HepG2 (cell line): Measurements from ENCODE around the gene ERLIN1. TPM values are rescaled to one million over a fixed set of nuclear protein-coding genes. Genes with fewer than 3 reads are reported as not detected.

Source experiments
- CBX5 ChIP-seq: sonication (generic); formaldehyde crosslinking; IDR thresholded peaks from 2 replicates; pipeline ENCODE4 v1.4.0; 2020; ENCODE audit warnings: missing genetic modification reagents, borderline replicate concordance
- FOXA3 ChIP-seq: IDR thresholded peaks from 2 replicates; pipeline ENCODE4 v1.6.1; 2016; ENCODE audit warnings: missing genetic modification reagents, missing compliant biosample characterization
- KDM4B ChIP-seq: sonication (generic); formaldehyde crosslinking; IDR thresholded peaks from 2 replicates; pipeline ENCODE4 v1.4.0; 2020; ENCODE audit warnings: missing genetic modification reagents
- MXD4 ChIP-seq: IDR thresholded peaks from 2 replicates; pipeline ENCODE4 v1.6.1; 2016; ENCODE audit warnings: mild to moderate bottlenecking, missing biosample characterization, missing genetic modification reagents
- NCOA2 ChIP-seq: sonication (generic); formaldehyde crosslinking; IDR thresholded peaks from 2 replicates; pipeline ENCODE4 v1.8.0; 2022; ENCODE audit warnings: inconsistent platforms
- NFYB ChIP-seq: sonication (generic); formaldehyde crosslinking; IDR thresholded peaks from 2 replicates; pipeline ENCODE4 v1.4.0; 2020; ENCODE audit warnings: missing genetic modification reagents
- PHF8 ChIP-seq: sonication (generic); formaldehyde crosslinking; IDR thresholded peaks from 2 replicates; pipeline ENCODE4 v1.5.0; 2020; ENCODE audit warnings: missing genetic modification reagents
- POLR2A ChIP-seq, 2 experiments: IDR thresholded peaks; 2 replicates each; pipeline ENCODE4 v1.6.1; 2011; ENCODE audit warnings: low read depth in 2 of 2, low read length in 2 of 2, mild to moderate bottlenecking in 1 of 2, moderate library complexity in 1 of 2; ENCODE audit not compliant: insufficient read depth in 1 of 2
- RERE ChIP-seq: IDR thresholded peaks from 2 replicates; pipeline ENCODE4 v1.6.1; 2016; ENCODE audit warnings: low read depth, missing genetic modification reagents, missing compliant biosample characterization
- RORA ChIP-seq: sonication (generic); formaldehyde crosslinking; IDR thresholded peaks from 2 replicates; pipeline ENCODE4 v1.5.0; 2020; ENCODE audit warnings: mild to moderate bottlenecking, missing genetic modification reagents, moderate library complexity
- SOX13 ChIP-seq, 3 experiments: fragments of 450-650 bp in 1 of 3; sonication (generic) in 1 of 3; formaldehyde crosslinking in 1 of 3; IDR thresholded peaks in 2 of 3; conservative IDR thresholded peaks in 1 of 3; 2 replicates each; pipeline versions ENCODE4 v1.5.0 to v1.6.1; 2016 to 2020; ENCODE audit warnings: antibody characterized with exemption in 1 of 3, mild to moderate bottlenecking in 1 of 3, missing compliant biosample characterization in 1 of 3, missing genetic modification reagents in 1 of 3, moderate library complexity in 1 of 3
- SRSF1 ChIP-seq: fragments of 200-400 bp; formaldehyde crosslinking; optimal IDR thresholded peaks from 2 replicates; pipeline ENCODE3; 2017; ENCODE audit warnings: mild to moderate bottlenecking, low read depth, low read length, moderate library complexity
- ZFX ChIP-seq: sonication (generic); formaldehyde crosslinking; IDR thresholded peaks from 2 replicates; pipeline ENCODE4 v1.4.0; 2020; ENCODE audit warnings: mild to moderate bottlenecking, low read depth, missing genetic modification reagents, moderate library complexity
- ZNF224 ChIP-seq: sonication (generic); formaldehyde crosslinking; IDR thresholded peaks from 2 replicates; pipeline ENCODE4 v1.5.0; 2020; ENCODE audit warnings: mild to moderate bottlenecking, missing genetic modification reagents
- ZNF446 ChIP-seq: sonication (generic); formaldehyde crosslinking; IDR thresholded peaks from 2 replicates; pipeline ENCODE4 v1.5.0; 2020; ENCODE audit warnings: mild to moderate bottlenecking, missing genetic modification reagents
- ZNF543 ChIP-seq: sonication (generic); formaldehyde crosslinking; IDR thresholded peaks from 2 replicates; pipeline ENCODE4 v1.4.0; 2020; ENCODE audit warnings: mild to moderate bottlenecking, missing genetic modification reagents
- ZNF557 ChIP-seq: sonication (generic); formaldehyde crosslinking; IDR thresholded peaks from 2 replicates; pipeline ENCODE4 v1.4.0; 2020; ENCODE audit warnings: missing genetic modification reagents
- ZNF570 ChIP-seq: sonication (generic); formaldehyde crosslinking; IDR thresholded peaks from 2 replicates; pipeline ENCODE4 v1.4.0; 2020; ENCODE audit warnings: mild to moderate bottlenecking, missing genetic modification reagents, borderline replicate concordance
- ZNF589 ChIP-seq: sonication (generic); formaldehyde crosslinking; conservative IDR thresholded peaks from 2 replicates; pipeline ENCODE4 v1.8.0; 2022; ENCODE audit warnings: mild to moderate bottlenecking, moderate library complexity, missing genetic modification reagents
- ZNF777 ChIP-seq: sonication (generic); formaldehyde crosslinking; IDR thresholded peaks from 2 replicates; pipeline ENCODE4 v1.4.0; 2020; ENCODE audit warnings: missing genetic modification reagents
- polyA plus RNA-seq, 8 experiments: library from polyadenylated mRNA; depleted of rRNA in 3 of 8; stranded (reverse) in 7 of 8; unstranded in 1 of 8; fragments of >200 nt; fragmentation: Illumina TruSeq in 4 of 8; extraction: Trizol in 4 of 8; gene quantifications; 2 replicates each; pipeline versions ENCODE4 v1.2.1 to v1.2.3, GENCODE V29; 2011 to 2016; ENCODE audit warnings: low read depth in 4 of 8, missing spikeins in 1 of 8, mixed read lengths in 1 of 8; ENCODE audit not compliant: insufficient read depth in 1 of 8
- total RNA-seq, 5 experiments: library from RNA; depleted of rRNA; stranded (reverse); fragments of >200 nt; fragmentation: Illumina TruSeq; extraction: Trizol; gene quantifications; 2 replicates each; pipeline ENCODE4 v1.2.3, GENCODE V29; 2016; ENCODE audit warnings: low read depth in 1 of 5
- TF ChIP-seq, protein P1 (sequence below): sonication (generic); formaldehyde crosslinking; IDR thresholded peaks from 2 replicates; pipeline ENCODE4 v1.4.0; 2020; ENCODE audit warnings: missing genetic modification reagents
- TF ChIP-seq, protein P2 (sequence below): IDR thresholded peaks from 2 replicates; pipeline ENCODE4 v1.6.1; 2016; ENCODE audit warnings: low read depth

Gene ERLIN1
- total and polyA plus RNA-seq, 2 of the 13 experiments (the other 11 are each of a cell fraction or from before 2014, with no cell fraction given): 56.8 to 69.3 TPM

- TF ChIP-seq ZNF543 (CRISPR knock-in tag): 0 out of 2 replicates have a peak, but pooled peaks have one; percentile 65
- no peak for TF ChIP-seq NFYB (CRISPR knock-in tag)
- TF ChIP-seq ZFX (CRISPR knock-in tag): 0 out of 2 replicates have a peak, but pooled peaks have one; percentile 14
- 0 out of 2 replicates have a peak, but pooled peaks have one; percentile 6 for TF ChIP-seq ZNF557 (CRISPR knock-in tag)
- TF ChIP-seq KDM4B (CRISPR knock-in tag): no peak
- no peak for TF ChIP-seq NCOA2
- no peak for TF ChIP-seq CBX5 (CRISPR knock-in tag)
- no peak for TF ChIP-seq POLR2A (IDR thresholded peaks at IDR 0.05; ENCODE audit: insufficient read depth in 1 of 2, low read depth in 2 of 2, low read length in 2 of 2)
- TF ChIP-seq RORA (CRISPR knock-in tag): no peak
- no peak for TF ChIP-seq SRSF1
- TF ChIP-seq ZNF777 (CRISPR knock-in tag): no peak
- TF ChIP-seq ZNF446: no peak
- no peak for TF ChIP-seq PHF8 (CRISPR knock-in tag)
- TF ChIP-seq SOX13 (IDR thresholded peaks at IDR 0.05): no peak
- no peak for TF ChIP-seq SOX13 (CRISPR knock-in tag; conservative IDR thresholded peaks at IDR 0.05 in 1 of 2, IDR thresholded peaks at IDR 0.05 in 1 of 2)
- TF ChIP-seq, protein P1, sequence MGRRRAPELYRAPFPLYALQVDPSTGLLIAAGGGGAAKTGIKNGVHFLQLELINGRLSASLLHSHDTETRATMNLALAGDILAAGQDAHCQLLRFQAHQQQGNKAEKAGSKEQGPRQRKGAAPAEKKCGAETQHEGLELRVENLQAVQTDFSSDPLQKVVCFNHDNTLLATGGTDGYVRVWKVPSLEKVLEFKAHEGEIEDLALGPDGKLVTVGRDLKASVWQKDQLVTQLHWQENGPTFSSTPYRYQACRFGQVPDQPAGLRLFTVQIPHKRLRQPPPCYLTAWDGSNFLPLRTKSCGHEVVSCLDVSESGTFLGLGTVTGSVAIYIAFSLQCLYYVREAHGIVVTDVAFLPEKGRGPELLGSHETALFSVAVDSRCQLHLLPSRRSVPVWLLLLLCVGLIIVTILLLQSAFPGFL (CRISPR knock-in tag): no peak
- TF ChIP-seq, protein P2, sequence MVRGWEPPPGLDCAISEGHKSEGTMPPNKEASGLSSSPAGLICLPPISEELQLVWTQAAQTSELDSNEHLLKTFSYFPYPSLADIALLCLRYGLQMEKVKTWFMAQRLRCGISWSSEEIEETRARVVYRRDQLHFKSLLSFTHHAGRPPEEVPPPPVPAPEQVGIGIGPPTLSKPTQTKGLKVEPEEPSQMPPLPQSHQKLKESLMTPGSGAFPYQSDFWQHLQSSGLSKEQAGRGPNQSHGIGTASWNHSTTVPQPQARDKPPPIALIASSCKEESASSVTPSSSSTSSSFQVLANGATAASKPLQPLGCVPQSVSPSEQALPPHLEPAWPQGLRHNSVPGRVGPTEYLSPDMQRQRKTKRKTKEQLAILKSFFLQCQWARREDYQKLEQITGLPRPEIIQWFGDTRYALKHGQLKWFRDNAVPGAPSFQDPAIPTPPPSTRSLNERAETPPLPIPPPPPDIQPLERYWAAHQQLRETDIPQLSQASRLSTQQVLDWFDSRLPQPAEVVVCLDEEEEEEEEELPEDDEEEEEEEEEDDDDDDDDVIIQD (CRISPR knock-in tag): no peak
- no peak for TF ChIP-seq RERE (CRISPR knock-in tag)
- no peak for TF ChIP-seq FOXA3
- no peak; the same call in 1 of the 2 replicates for TF ChIP-seq ZNF589 (CRISPR knock-in tag)
- no peak for TF ChIP-seq ZNF570 (CRISPR knock-in tag)
- 0 out of 2 replicates have a peak, but pooled peaks have one; percentile 7 for TF ChIP-seq MXD4 (CRISPR knock-in tag)
- TF ChIP-seq ZNF224: no peak
Observed at GRCh38 chr10:100186253-100187212, 704 bp upstream of the ERLIN1 start (continued).
